Measurements from ENCODE around the gene GFOD1.

DNA sequence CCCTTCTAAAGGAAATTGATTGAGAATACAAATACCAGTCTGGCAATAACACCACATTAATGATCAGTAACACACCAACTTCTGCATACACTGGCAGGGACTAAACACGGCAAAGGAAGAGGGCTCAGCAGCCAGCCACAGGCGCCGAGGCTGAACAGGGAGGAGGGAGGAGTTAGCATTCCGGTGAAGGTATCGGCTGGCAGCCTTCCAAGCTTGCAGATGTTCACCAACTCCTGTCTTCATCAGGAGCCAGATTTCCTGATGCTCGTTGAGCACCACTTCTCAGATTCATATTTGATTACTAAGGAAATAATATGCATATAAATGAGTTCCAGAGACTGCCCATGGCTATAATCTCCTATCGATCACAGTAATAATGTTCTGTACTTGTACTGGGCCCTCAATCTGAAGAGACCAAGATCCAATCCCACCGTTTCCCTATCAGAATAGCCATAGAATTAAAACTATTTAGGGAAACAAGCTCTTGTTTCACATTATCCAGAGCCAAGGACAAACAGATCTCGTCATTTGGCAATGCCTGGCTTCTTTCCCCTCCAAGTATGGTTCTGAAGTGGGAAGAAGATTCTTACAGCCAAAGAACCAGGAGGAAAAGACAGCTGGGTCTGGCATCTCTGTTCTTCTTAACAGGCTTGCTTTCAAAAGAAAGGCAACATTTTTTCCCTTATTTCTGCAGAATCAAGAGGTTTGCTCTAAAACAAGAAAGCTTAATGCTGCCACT lies 42.2 kb downstream of the GFOD1 start:
- TF ChIP-seq, protein P1, sequence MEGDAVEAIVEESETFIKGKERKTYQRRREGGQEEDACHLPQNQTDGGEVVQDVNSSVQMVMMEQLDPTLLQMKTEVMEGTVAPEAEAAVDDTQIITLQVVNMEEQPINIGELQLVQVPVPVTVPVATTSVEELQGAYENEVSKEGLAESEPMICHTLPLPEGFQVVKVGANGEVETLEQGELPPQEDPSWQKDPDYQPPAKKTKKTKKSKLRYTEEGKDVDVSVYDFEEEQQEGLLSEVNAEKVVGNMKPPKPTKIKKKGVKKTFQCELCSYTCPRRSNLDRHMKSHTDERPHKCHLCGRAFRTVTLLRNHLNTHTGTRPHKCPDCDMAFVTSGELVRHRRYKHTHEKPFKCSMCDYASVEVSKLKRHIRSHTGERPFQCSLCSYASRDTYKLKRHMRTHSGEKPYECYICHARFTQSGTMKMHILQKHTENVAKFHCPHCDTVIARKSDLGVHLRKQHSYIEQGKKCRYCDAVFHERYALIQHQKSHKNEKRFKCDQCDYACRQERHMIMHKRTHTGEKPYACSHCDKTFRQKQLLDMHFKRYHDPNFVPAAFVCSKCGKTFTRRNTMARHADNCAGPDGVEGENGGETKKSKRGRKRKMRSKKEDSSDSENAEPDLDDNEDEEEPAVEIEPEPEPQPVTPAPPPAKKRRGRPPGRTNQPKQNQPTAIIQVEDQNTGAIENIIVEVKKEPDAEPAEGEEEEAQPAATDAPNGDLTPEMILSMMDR (conservative IDR thresholded peaks at IDR 0.05; ENCODE audit: low read depth, low read length), result no peak
- no peak for TF ChIP-seq EZH2 (IDR thresholded peaks at IDR 0.05; ENCODE audit: borderline replicate concordance, low read depth, low read length, poor library complexity, severe bottlenecking)
